Stimulated activated naive CD4-positive, alpha-beta T cell treated with Interleukin-2 at 50 U/mL for 16 hours (primary cell): ENCODE results near the gene EPN2.

Source experiments
- DNase-seq: peaks from one replicate; lab custom pipeline; 2025; lab: John Stamatoyannopoulos, UW

The EPN2 gene

GRCh38 chr17:19381741-19382444 lies 144.7 kb downstream of the EPN2 start:
- DNase-seq, result no peak

- DNase-seq, result no peak
Measured at GRCh38 chr17:19382531-19383444, 145.6 kb downstream of the EPN2 start.

GRCh38 chr17:19383681-19384470 lies 146.7 kb downstream of the EPN2 start:
- DNase-seq, result no peak

- no peak for DNase-seq
Measured at GRCh38 chr17:19384723-19385391, 147.7 kb downstream of the EPN2 start.

DNA sequence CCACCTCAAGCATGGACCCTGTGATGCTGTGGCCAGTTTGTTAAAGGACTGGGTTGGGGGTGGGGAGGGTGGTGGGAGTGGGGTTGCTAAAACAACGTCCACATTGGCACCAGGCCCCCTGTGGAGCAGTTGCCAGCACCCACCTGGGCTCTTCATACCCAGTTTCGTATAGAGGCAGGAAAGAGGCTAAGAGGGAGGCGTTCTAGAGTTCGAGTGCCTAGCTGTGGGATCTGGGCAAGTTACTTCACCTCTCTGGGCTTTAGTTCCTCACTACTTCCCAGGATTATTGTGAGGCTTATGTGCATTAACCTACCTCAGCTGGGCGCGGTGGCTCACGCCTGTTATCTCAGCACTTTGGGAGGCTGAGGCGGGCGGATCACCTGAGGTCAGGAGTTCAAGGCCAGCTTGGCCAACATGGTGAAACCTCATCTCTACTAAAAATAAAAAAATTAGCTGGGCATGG lies 148.4 kb downstream of the EPN2 start:
- no peak for DNase-seq
